Measurements from ENCODE around the gene KCNQ4.

KCNQ4 gene

DNA sequence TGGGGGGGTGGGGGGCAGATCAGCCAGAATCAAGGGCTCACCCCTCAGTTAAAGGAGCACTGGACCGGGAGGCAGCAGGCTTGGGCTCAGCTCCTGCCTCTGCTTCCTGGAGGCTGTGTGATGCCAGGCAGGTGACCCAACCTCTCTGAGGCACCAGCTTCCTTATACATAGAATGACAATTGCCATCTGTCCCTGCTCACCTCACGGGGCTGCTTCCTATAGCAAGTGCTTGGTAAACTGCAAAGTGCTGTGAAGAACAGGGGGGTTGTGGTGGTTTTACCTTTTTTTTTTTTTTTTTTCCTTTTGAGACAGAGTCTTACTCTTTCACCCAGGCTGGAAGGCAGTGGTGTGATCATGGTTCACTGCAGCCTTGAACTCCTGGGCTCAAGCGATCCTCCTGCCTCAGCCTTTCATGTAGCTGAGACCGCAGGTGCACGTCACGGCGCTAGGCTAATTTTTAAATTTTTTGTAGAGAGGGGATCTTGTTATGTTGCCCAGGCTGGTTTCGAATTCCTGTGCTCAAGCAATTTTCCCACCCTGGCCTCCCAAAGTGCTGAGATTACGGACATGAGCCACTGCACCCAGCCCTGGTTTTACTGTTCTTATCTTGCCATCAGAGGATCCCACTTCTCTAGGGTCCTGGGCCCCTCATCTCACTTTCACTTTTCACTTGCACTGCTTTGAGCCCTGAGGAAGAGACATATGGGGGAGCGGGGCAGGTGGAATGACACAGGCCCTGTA lies 11.6 kb downstream of the KCNQ4 start:
- DNase-seq (ENCODE audit: low read depth in 4 of 4, low spot score in 1 of 4), result no peak

- no peak for DNase-seq (ENCODE audit: low read depth in 4 of 4, low spot score in 1 of 4)
Observed at GRCh38 chr1:40795811-40796586, 12.4 kb downstream of the KCNQ4 start.

GRCh38 chr1:40796939-40797667 lies 13.5 kb downstream of the KCNQ4 start:
- DNase-seq (ENCODE audit: low read depth in 4 of 4, low spot score in 1 of 4), result no peak

GRCh38 chr1:40797668-40798010 lies 14.1 kb downstream of the KCNQ4 start:
- no peak for DNase-seq (ENCODE audit: low read depth in 4 of 4, low spot score in 1 of 4)

DNA sequence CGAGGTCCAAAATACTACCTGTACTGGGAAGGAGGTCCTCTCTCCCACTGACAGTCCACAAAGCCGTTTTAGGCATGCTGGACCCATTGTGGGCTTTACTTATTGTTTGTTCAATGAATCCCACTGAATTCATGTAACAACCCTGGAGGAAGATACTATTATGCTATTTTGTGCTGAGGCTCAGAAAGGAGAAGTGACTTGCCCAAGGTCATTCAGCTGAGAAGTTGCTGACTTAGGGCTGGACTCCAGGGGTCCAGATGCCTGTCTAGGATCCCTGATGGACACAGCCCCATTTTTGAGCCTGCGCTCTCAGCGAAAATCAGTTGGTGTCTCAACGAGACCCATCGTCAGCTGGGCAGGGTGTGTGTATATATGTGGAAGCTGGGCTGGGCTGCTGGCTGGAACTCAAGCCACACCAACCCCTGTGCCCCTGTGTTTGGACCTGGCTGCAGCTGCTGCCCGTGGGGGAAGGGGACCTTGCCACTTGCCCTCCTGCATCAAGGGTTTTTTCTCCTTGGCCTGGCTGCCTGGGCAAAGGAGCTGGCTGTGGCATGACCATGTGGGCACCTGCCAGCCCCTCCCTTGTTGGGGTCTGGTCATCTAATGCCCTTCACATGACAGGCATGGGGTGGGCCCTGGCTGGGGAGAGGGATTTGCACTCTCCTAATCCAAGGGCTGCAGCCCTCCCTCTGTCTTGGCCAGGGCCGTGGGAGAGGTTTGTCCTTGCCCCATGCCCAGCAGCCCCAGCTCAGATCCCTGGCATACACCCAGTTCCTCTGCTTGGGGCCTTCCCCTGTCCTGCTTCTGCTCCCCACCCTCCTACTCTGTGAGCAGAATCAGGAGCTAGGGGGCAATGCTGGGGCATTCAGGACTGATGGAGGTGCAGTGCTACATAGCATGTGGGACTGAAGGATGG lies 15.0 kb downstream of the KCNQ4 start:
- no peak for DNase-seq (ENCODE audit: low read depth in 4 of 4, low spot score in 1 of 4)

GRCh38 chr1:40799351-40799867 lies 15.8 kb downstream of the KCNQ4 start:
- DNase-seq (ENCODE audit: low read depth in 4 of 4, low spot score in 1 of 4), result no peak

GRCh38 chr1:40801742-40802077 lies 18.1 kb downstream of the KCNQ4 start:
- DNase-seq (ENCODE audit: low read depth in 4 of 4, low spot score in 1 of 4), result no peak

DNA sequence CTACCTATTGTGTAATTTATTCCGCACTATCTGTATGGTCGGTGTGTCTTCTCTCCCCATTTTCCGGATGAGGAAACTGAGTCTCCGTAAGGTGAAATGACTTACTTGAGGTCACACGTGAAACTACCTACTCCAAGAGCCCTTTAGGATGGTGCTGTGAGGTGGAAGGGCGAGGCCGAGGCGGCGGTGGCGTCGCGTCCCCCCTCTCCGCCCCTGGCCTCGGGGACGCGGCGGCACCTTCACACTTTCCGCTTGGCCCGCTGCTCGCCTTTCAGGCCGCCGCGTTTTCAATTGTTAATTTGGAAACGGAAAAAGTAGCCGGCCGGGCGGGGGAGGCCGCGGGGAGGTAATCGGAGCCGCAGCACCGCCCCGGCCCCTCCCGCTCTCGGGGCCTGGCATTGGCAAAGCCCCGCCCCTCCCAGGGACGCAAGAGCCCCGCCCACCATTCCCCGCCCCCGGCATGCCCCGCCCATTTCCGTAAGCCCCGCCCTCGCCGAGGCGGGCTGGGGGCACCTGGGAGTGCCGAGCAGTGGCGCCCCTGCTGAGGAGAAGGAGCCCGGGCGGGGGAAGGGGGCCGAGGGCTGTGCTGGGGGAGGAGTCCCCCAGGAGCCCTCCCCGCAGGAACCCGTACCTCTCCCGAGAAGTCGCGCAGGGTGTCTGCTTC lies 18.6 kb downstream of the KCNQ4 start:
- DNase-seq (ENCODE audit: low read depth in 4 of 4, low spot score in 1 of 4), result peak; percentile 60 to 77 (median 64)

DNA sequence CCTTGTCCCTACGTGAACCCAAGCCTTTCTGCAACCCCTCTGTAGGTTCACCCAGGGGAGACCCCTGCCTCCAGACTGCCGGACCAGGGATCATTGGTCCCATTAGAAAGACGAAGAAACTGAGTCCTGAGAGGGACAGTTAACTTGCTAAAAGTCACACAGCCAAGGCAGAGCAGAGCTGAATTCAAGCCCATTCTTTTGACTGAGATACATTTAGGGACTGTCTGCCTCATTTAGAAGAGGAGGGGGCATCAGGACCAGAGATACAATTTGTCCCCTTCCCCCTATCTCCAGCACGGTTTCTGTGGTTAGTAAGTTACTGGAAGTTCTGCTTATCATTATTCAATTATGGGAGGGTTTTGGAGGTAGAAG lies 19.1 kb downstream of the KCNQ4 start:
- DNase-seq (ENCODE audit: low read depth in 4 of 4, low spot score in 1 of 4), result no peak

GRCh38 chr1:40803447-40803846 lies 19.9 kb downstream of the KCNQ4 start:
- DNase-seq (ENCODE audit: low read depth in 4 of 4, low spot score in 1 of 4), result no peak

DNA sequence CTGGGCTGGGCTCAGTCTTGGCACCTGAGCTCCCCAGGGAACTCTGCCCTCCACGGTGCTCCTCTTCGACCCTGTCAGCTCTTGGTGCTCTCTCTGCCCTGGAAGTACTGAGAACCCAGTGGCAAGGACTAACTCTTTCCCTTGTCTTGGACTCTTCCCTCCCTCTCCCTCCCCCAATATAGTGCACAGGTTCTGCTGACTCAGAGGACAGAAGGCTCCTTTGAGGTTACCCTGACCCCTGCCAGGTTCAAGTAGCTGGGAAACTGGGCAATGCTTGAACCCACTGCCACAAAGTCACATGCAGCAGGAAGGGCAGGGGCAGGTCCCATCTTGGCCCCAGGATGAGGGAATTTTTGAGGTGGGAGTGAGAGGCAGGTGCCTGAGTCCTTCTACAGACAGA lies 20.3 kb downstream of the KCNQ4 start:
- no peak for DNase-seq (ENCODE audit: low read depth in 4 of 4, low spot score in 1 of 4)

DNA sequence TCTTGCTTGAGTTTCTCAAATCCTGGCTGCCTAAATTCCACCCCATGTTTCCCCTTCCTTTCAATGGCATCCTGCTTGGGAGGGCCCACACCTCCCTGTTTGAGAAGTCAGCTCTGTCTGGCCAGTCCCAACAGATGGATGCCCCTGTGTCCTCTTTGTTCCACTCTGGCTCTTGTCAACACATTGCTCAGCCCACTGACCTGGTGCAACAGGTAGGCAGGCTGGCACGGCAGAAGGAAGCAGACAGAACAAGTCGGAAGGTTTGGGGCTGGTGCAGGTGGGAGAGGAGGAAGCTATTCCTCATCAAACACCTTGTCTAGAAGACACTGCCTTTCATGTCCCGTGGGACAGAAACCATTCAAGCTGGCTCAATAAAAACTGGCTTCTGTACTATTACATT lies 22.7 kb downstream of the KCNQ4 start:
- no peak for DNase-seq (ENCODE audit: low read depth in 4 of 4, low spot score in 1 of 4)

- DNase-seq (ENCODE audit: low read depth in 4 of 4, low spot score in 1 of 4), result no peak
Observed at GRCh38 chr1:40806731-40807695, 23.4 kb downstream of the KCNQ4 start.

- DNase-seq (ENCODE audit: low read depth in 4 of 4, low spot score in 1 of 4), result no peak
Observed at GRCh38 chr1:40808002-40808401, 24.4 kb downstream of the KCNQ4 start.

- DNase-seq (ENCODE audit: low read depth in 4 of 4, low spot score in 1 of 4), result no peak
Observed at GRCh38 chr1:40808444-40808843, 24.9 kb downstream of the KCNQ4 start.

- no peak for DNase-seq (ENCODE audit: low read depth in 4 of 4, low spot score in 1 of 4)
Observed at GRCh38 chr1:40808909-40809308, 25.3 kb downstream of the KCNQ4 start.

- DNase-seq (ENCODE audit: low read depth in 4 of 4, low spot score in 1 of 4), result no peak
Observed at GRCh38 chr1:40810927-40811326, 27.3 kb downstream of the KCNQ4 start.

DNA sequence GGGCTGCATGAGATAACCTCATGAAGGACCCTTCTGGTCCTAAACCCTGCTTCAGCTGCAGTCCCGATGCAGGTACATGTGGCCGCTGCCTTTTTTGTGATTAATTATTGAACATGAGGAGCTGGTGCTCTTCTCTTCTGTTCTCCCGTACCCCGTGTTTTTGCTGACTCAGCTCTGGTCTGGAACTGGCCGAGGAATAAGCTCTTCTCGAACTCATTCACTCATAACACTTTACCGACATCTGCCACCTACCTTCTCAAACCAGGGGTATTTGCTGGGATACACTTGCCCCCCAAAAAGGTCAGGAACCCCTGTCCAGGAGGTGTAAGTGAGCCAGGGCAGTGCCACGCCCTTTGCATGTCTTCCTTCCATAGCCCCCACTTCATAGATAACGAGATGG lies 31.8 kb downstream of the KCNQ4 start:
- DNase-seq (ENCODE audit: low read depth in 4 of 4, low spot score in 1 of 4), result no peak

DNA sequence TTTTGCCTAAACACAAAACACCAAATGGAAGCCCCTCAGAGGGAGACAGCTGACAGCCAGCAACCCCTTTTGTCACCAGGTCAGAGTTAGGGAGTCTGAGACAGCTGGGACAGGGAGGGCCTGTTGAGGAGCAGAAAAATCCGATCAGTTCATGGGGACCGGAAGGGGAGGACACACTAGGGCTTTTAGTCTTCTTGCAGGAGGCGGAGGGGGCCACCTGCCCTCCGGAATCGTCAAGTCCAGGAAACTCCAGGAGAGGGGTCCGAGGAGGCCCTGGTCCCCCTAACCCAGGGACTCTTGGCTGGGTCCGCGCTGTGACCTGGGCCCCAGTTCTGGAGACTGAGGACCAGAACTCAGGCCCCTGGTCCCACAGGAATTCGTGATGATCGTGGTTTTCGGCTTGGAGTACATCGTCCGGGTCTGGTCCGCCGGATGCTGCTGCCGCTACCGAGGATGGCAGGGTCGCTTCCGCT lies 34.2 kb downstream of the KCNQ4 start:
- no peak for DNase-seq (ENCODE audit: low read depth in 4 of 4, low spot score in 1 of 4)
